ENCODE results near the gene TPST2. TPM values are rescaled to one million over a fixed set of nuclear protein-coding genes. Genes with fewer than 3 reads are reported as not detected.

Gene TPST2
- polyA plus RNA-seq, 1 experiment, result 33.6 TPM

- no peaks in the 10 kb centered on the region for H3K9me3 ChIP-seq (ENCODE audit: control insufficient read depth, insufficient read depth, low read length)
- ChIA-PET CTCF (no interaction called here), POLR2A (no interaction called here)
- no peak overlapping the region for H3K27ac ChIP-seq (ENCODE audit: low read depth, low read length)
- H3K4me3 ChIP-seq (ENCODE audit: low read depth, low read length), result no peak overlapping the region
- H3K27me3 ChIP-seq (ENCODE audit: control insufficient read depth, insufficient read depth, low read length), result no peaks in the 10 kb centered on the region
- no peak for DNase-seq (ENCODE audit: low read depth, low spot score)
- TF ChIP-seq, protein P1, sequence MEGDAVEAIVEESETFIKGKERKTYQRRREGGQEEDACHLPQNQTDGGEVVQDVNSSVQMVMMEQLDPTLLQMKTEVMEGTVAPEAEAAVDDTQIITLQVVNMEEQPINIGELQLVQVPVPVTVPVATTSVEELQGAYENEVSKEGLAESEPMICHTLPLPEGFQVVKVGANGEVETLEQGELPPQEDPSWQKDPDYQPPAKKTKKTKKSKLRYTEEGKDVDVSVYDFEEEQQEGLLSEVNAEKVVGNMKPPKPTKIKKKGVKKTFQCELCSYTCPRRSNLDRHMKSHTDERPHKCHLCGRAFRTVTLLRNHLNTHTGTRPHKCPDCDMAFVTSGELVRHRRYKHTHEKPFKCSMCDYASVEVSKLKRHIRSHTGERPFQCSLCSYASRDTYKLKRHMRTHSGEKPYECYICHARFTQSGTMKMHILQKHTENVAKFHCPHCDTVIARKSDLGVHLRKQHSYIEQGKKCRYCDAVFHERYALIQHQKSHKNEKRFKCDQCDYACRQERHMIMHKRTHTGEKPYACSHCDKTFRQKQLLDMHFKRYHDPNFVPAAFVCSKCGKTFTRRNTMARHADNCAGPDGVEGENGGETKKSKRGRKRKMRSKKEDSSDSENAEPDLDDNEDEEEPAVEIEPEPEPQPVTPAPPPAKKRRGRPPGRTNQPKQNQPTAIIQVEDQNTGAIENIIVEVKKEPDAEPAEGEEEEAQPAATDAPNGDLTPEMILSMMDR (IDR thresholded peaks at IDR 0.05; ENCODE audit: low read depth, low read length), result no peak
These were observed 22.9 kb downstream of the TPST2 start for GRCh38 chr22:26566994-26567393.

DNA sequence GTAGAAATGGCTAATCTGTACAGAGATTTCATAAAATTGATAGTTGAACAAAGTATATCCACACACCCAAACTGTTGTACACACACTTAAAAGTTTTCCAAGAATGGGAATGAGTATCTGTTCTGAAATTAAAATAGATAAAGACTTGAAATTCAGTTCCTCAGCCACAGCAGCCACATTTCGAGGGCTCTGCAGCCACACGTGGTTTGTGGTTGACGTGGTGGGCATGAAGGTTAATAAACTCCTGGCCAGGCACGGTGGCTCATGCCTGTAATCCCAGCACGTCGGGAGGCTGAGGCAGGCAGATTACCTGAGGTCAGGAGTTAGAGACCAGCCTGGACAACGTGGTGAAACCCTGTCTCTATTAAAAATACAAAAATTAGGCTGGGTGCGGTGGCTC lies 24.0 kb downstream of the TPST2 start:
- TF ChIP-seq, protein P1 (IDR thresholded peaks at IDR 0.05; ENCODE audit: low read depth, low read length), result no peak
- Histone ChIP-seq H3K27ac (ENCODE audit: low read depth, low read length) (no peak overlapping the region), H3K27me3 (ENCODE audit: control insufficient read depth, insufficient read depth, low read length) (no peaks in the 10 kb centered on the region), H3K4me3 (ENCODE audit: low read depth, low read length) (no peak overlapping the region), H3K9me3 (ENCODE audit: control insufficient read depth, insufficient read depth, low read length) (no peaks in the 10 kb centered on the region)
- CTCF ChIA-PET, result no interaction called here
- POLR2A ChIA-PET, result no interaction called here
- DNase-seq (ENCODE audit: low read depth, low spot score), result no peak

GRCh38 chr22:26565181-26565580 lies 24.8 kb downstream of the TPST2 start:
- Histone ChIP-seq H3K4me3 (ENCODE audit: low read depth, low read length) (no peak overlapping the region), H3K27ac (ENCODE audit: low read depth, low read length) (no peak overlapping the region), H3K9me3 (ENCODE audit: control insufficient read depth, insufficient read depth, low read length) (no peaks in the 10 kb centered on the region), H3K27me3 (ENCODE audit: control insufficient read depth, insufficient read depth, low read length) (no peaks in the 10 kb centered on the region)
- ChIA-PET CTCF (no interaction called here), POLR2A (no interaction called here)
- no peak for DNase-seq (ENCODE audit: low read depth, low spot score)
- TF ChIP-seq, protein P1 (IDR thresholded peaks at IDR 0.05; ENCODE audit: low read depth, low read length), result no peak

- DNase-seq (ENCODE audit: low read depth, low spot score), result no peak
- Histone ChIP-seq H3K4me3 (ENCODE audit: low read depth, low read length) (no peak overlapping the region), H3K27ac (ENCODE audit: low read depth, low read length) (no peak overlapping the region), H3K27me3 (ENCODE audit: control insufficient read depth, insufficient read depth, low read length) (no peaks in the 10 kb centered on the region), H3K9me3 (ENCODE audit: control insufficient read depth, insufficient read depth, low read length) (no peaks in the 10 kb centered on the region)
- TF ChIP-seq, protein P1 (IDR thresholded peaks at IDR 0.05; ENCODE audit: low read depth, low read length), result no peak
- POLR2A ChIA-PET, result no interaction called here
- CTCF ChIA-PET, result no interaction called here
These were observed 25.3 kb downstream of the TPST2 start for GRCh38 chr22:26564672-26565071.

- no peak for DNase-seq (ENCODE audit: low read depth, low spot score)
- Histone ChIP-seq H3K9me3 (ENCODE audit: control insufficient read depth, insufficient read depth, low read length) (no peaks in the 10 kb centered on the region), H3K27ac (ENCODE audit: low read depth, low read length) (no peak overlapping the region), H3K27me3 (ENCODE audit: control insufficient read depth, insufficient read depth, low read length) (no peaks in the 10 kb centered on the region), H3K4me3 (ENCODE audit: low read depth, low read length) (no peak overlapping the region)
- CTCF ChIA-PET, result no interaction called here
- TF ChIP-seq, protein P1 (IDR thresholded peaks at IDR 0.05; ENCODE audit: low read depth, low read length), result no peak
- POLR2A ChIA-PET, result no interaction called here
These were observed 25.8 kb downstream of the TPST2 start for GRCh38 chr22:26564181-26564580.

Data from AG04450 (cell line).